GM18498 (cell line): ENCODE results near the gene NAALADL1.
A peak's percentile ranks its signal among the peaks of the same experiment; 100 is the strongest.
"Not testable (repeated sequence)": the region's sequence is repeated elsewhere in the genome, so short reads cannot be mapped to it uniquely, and the experiment has no call there.

Experiments
- ATAC-seq: cut with Tn5 transposase; IDR thresholded peaks from one replicate; pipeline ENCODE4 v1.9.1; 2021; ENCODE audit warnings: mild to moderate bottlenecking, moderate library complexity; ENCODE audit not compliant: unreplicated experiment

NAALADL1 gene

DNA sequence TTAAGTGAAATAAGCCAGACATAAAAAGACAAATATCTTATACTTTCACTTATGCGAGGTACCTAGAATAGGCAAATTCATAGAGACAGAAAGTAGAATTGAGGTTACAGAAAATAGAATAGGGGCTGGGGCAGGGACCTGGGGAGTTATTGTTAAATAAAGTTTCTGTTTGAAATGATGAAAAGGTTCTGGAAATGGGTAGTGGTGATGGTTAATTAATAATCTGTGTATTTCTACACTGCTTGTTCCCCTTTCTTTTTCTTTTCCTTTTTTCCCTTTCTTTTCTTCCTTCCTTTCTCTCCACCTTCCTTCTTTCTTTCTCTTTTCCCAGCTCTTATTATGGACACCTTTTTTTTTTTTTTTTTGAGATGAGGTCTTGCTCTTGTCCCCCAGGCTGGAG lies 2.8 kb downstream of the NAALADL1 start:
- no peak for ATAC-seq

DNA sequence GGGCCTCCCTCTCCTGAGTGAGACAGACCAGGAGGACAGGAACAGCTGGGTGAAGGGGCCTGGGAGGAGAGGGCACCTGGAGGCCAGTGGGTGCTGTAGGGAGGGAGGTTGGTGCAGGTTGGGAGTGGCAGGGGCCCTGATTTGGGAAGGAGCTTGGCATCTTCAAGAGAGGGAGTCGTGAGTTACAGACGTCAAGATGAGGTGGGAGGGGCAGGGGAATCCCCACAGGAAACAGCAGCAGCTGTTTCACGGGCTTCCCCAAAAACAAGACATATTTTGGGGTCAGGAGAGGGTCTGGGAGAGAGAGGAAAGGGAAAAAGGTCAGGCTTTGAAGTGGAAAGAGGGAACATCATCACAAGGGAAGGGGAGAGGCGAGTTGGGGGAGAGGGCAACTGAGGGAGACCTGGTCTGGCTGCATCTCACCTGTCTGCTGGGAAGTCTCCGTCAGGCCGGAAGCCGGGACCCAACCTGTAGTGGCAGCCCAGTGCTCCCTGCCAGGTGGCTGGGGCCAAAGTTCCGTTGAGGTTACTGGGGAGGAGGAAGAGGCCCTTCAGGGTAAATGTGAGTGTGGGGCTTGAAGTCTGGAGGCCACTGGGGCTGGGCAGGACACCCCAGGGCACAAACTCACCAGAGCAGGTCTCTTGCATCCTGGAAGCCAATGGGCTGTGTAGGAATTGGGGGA lies 4.4 kb downstream of the NAALADL1 start:
- ATAC-seq: no peak

DNA sequence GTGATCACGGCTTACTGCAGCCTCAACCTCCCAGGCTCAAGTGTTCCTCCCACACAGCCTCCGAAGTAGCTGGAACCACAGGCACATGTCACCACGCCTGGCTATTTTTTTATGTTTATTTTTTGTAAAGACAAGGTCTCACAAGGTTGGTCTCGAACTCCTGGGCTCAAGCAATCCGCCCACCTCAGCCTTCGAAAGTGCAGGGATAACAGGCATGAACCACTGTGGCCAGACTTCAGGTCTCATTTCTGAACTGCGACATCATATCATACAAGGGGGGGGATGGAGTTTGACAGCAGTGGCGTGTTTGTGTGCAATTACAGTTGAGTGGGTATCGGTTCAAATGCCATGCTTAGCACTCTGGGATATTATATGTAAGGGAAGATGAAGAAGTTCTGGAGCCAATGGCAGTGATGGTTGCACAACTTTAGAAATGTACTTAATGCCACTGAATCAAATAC lies 6.9 kb downstream of the NAALADL1 start:
- no peak for ATAC-seq

DNA sequence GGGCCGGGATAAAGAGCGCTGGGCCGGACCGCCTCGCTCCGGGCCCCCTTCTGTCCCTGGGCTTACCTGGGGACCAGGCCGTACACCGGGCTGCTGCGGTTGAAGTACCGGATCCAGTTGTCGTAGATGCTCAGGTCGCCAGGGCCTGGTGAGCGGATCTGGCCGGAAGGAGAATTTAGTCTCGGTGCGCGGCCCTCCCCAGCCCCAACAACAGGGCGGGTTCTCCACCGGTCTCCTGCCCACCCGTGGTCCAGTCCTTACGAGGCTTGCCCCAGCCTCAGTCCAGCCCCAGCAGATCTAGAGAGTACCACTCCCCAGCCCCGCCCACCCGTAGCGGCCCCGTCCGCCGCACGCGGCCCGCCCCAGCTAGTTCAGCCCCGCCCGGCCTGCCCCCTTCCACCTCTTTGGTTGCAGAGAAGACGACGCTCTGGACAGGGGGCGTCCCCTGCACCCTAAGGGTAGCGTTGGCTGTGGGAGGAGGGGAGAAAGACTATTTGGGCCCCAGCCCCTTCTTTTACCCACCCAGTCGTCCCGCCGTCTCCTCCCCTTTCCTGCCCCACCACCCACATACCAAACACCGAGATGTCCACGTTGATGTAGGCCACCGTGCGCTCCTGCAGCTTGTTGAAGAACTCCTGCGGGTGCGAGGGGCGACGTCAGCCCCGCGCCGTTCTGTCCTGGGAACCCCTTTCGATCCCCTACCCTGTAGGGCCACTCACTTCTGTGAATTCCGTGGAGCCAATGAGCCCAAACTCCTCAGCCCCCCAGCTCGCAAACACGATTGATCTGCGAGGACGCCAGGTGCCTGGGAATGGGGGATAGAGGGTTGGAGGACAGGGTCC lies 10.6 kb downstream of the NAALADL1 start:
- no peak for ATAC-seq

DNA sequence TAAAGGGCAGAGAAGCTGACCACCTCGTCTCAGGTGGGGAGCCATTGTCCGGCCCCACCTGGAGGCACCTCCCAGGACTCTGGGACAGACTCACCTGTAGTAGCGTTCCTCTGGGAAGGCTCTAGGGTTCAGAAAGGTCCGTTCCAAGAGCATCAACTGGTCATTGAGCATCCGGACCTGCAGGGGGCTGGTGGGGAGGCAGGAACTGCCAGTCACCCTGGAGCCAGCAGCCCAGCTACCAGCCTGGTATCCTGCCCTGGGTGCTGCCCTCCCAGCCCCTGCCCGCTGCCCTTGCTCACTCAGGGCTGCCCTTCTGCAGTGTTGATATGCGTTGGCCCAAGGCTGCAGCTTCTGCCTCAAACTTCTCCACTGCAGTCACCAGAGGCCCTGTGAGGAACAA lies 12.6 kb downstream of the NAALADL1 start:
- no peak for ATAC-seq

DNA sequence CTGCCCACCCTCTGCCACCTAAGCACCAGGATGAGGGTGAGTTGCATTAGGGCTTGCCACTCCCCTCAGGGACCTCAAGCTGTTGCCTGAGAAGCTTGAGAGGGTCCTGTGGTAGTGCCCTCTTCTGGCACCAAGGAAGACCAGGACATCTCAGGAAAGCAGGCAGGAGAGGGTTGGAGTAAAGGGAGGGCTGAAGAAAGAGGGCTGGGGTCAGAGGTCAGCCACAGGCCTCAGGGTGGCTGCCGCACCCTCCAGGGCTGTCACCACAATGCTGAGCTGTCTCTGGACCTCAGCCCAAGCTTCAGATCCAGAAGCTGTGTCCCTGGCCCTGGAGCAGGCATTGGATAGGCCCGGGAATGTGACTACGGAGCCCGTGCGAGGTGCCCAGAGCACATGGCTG lies 13.3 kb downstream of the NAALADL1 start:
- ATAC-seq: no peak

DNA sequence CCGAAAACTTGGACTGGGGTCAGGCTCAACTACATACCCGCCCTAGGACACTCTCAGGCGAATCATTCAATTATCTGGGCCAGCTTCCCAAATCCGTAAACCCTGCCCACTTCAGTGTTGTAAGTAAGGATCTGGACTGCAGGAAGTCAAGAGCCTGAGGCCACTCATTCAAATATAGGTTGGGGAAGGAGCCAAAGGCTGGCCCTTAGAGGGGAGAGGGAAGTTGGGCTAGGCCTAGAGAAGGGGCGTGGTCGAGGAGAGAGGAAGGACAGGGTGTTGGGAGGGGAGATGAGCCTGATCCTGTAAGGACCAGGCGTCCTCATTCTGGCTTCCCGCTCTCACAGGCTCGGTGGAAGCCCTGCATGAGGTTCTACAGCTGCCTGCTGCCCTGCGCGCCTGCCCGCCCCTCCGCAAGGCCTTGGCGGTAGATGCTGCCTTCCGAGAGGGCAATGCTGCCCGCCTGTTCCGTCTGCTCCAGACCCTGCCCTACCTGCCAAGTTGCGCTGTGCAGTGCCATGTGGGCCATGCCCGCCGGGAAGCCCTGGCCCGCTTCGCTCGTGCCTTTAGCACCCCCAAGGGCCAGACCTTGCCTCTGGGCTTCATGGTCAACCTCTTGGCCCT lies 14.4 kb downstream of the NAALADL1 start:
- no peak for ATAC-seq

DNA sequence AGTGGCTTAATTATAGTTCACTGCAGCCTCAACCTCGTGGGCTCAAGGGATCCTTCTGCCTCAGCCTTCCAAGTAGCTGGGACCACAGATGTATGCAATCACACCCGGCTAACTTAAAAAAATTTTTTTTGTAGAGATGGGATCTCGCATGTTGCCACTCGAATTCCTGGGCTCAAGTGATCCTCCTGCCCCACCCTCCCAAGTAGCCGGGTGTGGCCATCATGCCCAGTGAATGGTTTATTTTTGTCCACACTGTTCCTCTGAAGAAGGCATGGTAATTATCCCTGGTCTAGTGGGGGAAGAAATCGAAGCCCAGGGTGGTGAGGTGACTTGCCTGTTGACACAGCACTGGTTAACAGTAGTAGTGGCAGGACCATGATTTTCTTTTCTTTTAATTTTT lies 15.5 kb downstream of the NAALADL1 start:
- ATAC-seq: no peak

DNA sequence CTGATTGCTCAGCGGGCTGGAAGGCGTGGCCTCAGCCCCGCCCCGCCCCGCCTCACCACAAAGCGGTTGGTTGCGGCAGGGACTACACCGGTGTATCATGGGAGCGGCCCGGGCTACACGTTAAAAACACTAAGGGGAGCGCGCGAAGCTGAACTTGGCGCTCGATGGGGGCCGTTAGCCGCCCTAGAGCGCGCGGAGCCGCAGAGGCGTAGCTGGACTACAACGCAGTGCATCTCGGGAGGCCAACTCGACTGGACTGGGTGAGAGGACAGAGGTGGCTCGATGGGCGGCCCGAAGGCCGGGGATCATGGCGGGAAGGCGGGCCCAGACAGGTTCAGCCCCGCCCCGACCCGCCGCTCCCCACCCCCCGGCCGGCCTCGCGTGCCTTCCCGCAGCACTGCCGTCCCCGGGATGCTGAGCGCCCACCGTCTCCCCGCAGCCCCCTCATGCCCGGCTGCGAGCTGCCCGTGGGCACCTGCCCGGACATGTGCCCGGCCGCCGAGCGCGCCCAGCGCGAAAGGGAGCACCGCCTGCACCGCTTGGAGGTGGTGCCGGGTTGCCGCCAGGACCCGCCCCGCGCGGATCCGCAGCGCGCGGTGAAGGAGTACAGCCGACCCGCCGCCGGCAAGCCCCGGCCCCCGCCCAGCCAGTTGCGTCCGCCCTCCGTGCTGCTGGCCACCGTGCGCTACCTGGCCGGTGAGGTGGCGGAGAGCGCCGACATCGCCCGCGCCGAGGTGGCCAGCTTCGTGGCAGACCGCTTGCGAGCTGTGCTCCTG lies 17.3 kb downstream of the NAALADL1 start, which contains the start of gene SAC3D1:
SAC3D1 (plus strand) TSS at position 364 of the 776 bp plus-strand sequence; CDS start at position 447, 83 bp downstream.
- ATAC-seq: peak; percentile 89

DNA sequence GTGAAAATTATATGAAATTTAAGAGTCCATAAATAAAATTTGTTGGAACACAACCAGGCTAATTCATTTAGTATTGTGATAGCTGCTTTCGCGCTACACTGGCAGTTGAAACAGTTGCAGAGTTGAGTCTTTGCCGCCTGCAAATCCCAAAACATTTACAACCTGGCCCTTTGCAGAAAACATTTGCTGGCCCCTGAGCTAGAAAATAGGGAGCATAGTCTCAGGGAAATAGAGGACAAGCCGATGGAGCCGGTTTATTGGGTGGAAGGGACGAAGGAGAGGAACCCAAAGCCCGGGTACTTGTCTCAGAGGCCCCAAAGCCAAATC lies 17.9 kb downstream of the NAALADL1 start:
- no peak for ATAC-seq

DNA sequence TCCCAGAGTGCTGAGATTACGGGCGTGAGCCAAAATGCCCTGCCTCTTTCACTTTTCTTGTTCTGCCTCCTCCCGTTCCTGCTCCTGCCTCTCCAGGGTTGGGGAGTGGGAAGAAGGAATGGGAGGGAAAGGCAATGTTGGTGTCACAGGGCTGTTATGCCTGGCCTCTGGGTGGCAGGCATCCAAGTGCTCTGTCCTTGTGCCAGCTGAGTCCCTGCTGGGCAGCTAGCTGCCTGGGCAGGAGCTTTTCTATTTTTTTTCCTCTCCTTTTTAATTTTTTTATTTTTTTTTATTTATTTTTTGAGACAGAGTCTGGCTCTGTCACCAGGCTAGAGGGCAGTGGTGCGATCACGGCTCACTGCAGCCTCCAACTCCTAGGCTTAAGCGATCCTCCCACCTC lies 21.4 kb downstream of the NAALADL1 start:
- ATAC-seq: no peak

DNA sequence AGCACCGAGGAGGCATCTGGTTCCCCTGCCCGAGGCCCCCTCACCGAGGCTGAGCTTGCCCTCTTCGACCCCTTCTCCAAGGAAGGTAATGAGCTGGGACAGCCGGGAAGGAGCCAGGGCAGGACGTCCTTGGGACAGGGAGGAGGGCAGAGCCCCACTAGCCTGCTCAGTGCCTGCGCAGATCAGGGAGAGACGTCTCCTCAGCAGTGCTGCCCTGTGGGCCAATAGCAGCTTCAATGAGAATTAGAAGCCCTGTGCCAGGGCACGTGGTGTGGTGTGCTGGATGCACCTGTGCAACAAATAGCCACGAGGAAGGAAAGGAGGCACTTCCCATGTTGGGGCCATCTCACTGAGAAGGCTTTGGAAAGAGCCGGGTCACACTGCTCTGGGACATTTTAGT lies 22.8 kb downstream of the NAALADL1 start:
- no peak for ATAC-seq

DNA sequence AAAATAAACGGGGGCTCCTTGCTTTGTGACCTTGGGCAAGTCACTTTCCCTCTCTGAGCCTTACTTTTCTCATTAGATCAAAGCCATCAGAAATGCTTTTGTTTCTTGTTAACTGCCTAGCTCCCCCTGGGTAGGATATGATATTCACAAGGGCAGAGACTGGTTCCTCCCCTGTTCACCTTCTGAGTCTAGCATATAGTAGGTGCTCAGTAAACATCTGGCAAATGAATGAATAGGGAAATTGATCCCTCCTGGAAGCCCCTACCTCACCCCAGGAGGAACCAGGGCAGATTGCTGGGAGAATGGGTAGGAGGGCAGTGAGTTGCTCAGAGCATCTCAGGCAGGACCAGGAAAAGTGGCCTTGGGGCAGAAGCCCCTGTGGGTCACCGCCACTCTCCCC lies 23.9 kb downstream of the NAALADL1 start:
- ATAC-seq: no peak

DNA sequence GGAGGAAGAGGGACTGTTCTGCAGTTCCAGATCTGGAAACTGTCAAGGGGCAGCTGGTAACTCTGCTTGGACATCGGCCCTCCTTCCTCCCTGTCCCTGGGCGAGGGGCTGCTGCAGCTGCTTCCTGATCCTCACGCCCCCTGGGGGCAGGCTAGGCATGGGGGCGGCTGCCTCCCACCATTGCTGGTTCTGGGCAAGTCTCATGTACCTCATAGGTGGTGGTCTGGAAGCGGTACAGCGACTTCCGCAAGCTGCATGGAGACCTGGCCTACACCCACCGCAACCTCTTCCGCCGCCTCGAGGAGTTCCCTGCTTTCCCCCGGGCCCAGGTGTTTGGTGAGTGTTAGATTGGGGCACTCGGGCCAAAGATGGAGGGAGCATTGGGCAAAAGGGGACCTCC lies 26.1 kb downstream of the NAALADL1 start:
- no peak for ATAC-seq

DNA sequence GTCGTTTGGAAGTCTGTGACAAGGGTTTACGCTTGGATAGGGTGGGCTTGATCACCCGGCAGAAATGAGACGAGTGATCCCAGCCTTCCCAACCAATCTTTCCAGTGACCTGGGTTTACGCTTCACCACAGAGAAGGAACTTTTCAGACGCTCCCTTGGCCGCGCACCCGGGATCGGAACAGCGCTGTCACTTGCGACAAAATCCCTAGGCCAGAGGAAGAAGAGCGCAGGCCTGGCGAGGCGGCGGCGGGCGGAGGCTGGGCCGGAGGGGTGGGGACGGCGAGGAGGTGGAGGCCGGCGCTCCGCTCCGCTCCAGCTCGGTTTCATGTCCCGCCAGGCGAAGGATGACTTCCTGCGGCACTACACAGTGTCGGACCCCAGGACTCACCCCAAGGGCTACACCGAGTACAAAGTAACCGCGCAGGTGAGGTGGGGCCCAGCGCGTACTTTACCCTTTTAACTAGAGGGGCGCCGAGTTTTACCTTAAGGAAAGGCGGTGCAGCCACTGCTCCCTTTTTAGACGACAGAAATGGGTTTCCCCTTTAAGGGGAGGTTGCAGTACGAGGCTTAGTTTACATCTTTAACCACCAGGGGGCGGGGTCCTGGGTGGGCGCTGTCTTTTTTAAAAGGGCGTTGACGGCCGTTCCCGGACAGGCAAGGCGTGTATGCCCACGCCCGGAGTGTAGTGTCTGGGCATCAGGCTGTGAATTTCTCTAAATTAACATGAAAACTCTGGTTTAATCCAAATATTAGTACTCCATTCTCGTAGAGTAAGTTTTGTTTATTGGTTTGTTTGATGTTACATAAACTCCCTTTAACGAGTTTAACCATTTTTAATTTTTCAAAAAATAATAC lies 30.9 kb downstream of the NAALADL1 start, which contains the start of gene SNX15:
SNX15 (plus strand) TSS at position 227 of the 855 bp plus-strand sequence; CDS start at position 326, 99 bp downstream.
- ATAC-seq: peak; percentile 84

DNA sequence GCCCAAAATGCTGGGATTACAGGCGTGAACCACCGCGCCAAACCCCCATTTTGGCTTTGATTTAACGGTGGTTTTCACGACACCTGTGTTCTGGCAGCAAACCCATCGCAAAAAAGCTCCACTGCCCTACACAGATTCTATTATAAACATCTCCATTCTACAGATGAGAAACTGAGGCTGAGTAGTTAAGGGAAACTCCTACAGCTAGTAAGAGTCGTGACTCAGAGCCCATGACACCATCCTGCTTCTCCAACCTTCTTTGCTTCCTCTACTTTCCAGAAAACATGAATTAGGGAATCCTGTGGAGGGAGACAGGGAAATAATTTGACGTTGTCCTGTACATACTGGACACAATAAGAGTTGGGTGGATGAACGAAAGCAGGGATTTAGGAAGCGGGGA lies 31.5 kb downstream of the NAALADL1 start:
- ATAC-seq: no peak

DNA sequence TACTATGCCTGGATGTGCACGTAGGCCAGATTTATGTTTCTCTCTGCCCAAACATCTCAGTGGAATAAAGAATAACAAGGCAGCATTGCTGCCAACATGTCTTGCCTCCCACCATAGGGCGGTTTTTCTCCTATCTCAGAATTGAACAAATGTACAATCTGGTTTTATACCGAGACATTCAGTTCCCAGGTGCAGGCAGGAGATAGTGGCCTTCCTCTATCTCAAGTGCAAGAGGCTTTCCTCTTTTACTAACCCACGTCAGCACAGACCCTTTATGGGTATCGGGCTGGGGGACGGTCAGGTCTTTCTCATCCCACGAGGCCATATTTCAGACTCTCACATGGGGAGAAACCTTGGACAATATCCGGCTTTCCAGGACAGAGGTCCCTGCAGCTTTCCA lies 34.9 kb downstream of the NAALADL1 start:
- ATAC-seq: not testable (repeated sequence)

DNA sequence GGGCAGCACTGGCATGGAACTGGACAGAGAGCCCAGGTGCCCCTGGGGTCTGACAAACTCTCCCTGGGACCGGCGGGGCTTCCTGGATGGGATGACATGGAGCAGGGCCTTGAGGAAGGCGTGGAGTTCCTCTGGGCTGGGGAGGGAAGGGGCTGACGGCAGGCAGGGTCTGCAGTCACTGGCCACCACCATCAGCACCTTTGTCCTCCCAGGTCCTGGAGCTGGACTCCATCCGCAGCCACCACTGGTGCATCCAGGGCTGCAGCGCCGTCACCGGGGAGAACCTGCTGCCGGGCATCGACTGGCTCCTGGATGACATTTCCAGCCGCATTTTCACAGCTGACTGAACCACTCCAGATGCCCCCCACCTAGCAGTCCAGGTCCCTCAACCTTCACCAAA lies 36.8 kb downstream of the NAALADL1 start:
- no peak for ATAC-seq

DNA sequence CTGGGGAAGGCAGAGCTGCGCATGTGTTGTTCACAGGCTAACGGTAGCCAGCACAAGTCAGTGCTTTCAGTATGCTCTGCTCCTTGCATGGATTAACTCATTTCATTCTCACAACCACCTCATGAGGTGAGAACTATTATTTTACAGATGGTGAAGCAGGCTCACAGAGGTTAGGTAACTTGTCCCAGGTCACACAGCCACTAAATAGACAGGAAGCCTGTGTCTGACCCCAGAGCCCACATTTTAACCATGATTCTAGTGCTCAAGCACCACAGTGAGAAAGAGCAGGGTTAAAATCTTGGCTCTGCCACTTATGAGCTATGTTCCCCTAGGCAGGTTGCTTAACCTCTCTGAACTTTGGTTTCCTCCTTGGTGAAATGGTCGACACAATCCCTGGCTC lies 37.4 kb downstream of the NAALADL1 start:
- ATAC-seq: no peak

DNA sequence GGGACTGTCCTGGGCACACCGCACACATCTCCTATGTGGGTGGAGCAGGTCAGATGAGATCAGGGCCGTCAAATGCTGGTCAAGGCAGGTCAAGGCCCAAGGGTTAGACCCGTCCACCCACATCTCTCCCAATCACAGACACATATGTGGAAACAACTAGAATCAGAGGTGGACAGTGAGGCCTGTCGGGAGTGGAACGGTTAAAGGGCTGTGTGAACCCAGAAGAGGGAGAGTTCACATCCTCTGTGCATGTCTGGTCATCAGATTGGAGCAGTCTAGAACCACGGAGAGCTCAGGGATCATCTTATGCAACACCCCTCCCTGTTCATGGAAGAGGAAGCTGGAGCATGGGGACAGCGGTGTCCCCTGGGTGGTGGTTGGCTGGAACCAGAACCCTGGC lies 38.5 kb downstream of the NAALADL1 start:
- ATAC-seq: no peak
